ENCODE measurements around the gene IL20RA. TPM values are rescaled to one million over a fixed set of nuclear protein-coding genes. Genes with fewer than 3 reads are reported as not detected.
A peak's percentile ranks its signal among the peaks of the same experiment; 100 is the strongest.

The IL20RA gene
- total RNA-seq, 1 experiment from 2014 or later: 0.02 TPM

DNA sequence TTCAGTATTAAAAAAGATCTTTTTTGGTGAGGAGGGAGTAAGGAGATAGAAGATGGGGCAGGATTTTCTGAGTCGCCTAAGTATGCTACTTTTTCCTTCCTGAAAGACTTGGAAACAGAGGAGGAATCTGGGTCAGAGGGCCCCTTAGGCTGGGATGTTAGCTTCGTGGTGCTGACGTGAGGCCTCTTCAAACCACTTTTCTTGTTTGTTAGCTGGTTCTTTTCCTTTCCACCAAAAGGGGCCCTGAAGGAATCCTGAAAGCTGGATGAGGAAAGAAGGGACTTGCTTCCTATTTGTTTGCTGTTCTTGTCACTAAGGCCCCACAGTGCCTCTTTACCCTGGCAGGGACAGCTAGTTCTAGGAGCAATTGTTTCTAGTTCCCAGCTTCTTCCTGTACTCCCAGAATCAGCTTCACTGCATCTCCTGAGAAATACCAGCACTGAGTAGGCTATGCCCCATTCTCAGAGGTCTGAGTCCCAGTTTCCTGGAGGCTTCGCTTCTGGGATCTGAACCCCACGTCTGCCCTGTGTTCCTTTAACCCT, 2.2 kb upstream of the IL20RA start:
- no peak for DNase-seq (ENCODE audit: extremely low read depth, low read depth)

DNA sequence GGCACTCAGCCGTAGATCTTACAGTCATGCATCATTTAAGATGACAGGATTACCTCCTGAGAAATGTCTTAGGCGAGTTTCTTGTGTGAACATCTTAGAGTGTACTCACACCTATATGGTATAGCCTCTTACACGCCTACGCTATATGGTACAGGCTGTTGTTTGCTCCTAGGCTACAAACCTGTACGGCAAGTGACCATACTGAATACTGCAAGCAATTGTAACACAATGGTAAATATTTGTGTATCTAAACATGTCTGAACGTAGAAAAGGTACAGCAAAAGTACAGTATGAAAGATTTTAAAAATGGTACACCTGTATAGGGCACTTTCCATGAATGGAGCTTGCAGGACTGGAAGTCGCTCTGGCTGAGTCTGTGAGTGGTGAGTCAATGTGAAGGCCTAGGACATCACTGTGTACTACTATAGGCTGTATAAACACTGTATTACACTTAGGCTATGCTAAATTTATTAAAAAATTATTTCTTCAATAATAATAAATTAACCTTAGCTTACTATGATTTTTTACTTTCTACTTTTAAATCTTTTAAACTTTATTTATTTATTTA, 541 bp upstream of the IL20RA start:
- no peak for DNase-seq (ENCODE audit: extremely low read depth, low read depth)

DNA sequence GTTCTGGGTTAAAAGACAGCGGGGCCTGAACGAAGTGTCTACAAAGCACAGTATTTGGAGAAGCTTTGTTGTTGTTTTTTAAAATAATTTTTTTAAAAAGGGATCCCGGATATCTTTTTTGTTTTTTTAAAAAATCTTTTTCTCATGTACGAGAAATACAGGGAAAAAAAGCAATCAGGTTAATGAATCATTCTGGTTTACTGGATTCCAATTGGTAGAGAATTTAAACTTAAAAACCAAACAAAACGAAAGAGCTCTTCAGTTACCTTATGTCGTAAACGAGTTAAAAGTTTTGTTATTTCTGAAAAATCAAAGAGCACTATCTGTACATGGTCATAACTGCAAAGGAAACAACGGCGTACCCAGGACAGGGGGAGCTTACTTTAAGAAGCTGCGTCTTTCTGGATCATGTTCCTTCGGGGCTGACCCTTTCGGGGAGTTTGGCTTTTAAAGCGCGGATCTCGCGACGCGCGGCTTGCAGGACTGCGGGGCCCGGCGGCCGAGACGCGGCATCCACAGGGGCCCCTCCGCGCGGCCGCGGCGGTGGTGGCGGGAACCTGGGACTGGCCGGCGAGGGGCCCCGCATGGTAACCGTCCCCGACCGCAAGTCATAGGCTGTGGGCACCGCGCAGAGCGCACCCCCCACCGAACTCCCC, 927 bp downstream of the IL20RA start:
- no peak for DNase-seq (ENCODE audit: extremely low read depth, low read depth)

DNA sequence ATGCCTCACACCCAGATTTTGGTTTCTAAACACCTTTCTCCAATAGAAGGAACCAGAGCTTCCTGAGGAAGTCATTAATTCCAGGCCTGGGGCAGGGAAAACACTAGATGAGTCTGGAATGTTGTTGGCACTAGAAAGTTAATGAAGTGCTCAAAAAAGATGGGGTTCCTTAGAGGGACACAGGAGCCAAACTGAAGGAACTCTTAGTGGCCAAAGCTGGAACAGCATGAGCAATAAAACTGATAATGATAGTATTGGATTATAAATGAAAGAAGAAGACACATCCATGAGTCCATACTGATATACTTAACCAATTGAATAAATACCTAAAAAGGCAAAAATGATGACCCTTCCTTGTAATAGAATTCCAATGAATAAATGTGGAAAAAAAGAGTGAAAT, 4.4 kb downstream of the IL20RA start:
- no peak for DNase-seq (ENCODE audit: extremely low read depth, low read depth)

DNA sequence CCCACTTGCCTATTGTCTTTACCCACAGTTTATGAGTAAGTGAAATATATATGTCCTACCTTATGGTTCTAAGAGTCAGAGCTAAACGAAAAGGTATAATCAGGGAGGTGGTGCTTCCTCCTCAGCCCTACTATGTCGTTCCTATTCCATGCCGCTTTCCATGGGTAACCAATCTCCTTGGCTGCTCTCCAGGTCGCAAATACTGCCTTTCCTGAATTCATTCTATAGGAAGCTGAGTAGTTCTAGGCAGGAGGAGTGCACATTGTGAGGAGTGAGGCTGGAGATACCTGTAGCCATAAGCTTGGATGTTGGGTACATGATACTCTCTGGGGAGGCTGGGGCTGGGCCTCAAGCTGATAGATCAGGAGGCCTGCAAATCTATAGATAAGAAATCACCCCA, 5.8 kb downstream of the IL20RA start:
- no peak for DNase-seq (ENCODE audit: extremely low read depth, low read depth)

DNA sequence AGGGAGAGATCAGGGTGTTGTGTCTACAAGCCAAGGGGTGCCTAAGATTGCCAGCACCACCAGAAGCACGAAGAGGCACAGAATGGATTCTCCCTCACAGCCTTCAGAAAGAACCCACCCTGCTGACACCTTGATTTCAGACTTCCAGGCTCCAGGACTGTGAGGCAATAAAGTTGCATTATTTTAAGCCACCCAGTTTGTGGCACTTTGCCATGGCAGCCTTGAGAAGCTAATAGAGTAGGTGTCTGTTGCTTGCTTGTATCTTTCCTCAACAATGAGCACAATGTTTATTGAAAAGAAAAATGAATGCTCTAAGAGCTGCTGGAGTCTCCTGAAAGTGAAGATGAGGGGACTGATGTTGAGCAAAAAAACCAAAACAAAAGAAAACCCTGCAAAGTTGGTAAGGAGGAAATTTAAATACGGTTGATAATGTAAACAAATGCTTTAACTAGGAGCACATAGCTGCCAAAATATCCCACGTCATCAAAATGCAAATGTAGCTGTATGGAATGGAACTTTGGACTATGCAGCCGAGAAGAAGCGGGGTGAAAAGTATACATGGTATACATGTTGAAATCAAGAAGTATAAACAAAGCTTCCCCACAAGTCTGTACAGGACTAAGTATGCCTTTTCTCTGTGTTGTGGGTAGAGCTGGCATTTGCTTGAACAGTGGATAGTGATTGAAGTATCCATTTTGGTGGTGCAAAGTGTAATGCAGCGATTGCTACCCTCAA, 8.0 kb downstream of the IL20RA start:
- no peak for DNase-seq (ENCODE audit: extremely low read depth, low read depth)

DNA sequence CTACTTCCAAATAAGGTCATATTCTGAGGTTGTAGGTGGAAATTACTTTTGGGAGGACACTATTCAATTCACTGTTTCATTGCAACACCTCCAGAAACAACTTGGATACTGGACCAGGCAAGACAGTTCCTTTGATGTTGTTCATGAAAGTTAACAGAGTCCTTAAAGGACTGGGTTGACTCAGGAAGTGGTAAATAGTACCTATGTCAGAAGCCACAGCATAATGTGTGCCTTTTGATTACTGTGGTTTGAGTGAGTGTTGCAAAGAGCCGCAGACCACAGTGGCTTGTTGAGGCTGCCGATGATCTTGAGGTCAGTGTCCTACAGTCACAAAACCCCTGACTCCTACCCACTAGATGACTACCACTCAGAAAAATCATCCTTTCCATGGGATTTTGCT, 10.9 kb downstream of the IL20RA start:
- no peak for DNase-seq (ENCODE audit: extremely low read depth, low read depth)

DNA sequence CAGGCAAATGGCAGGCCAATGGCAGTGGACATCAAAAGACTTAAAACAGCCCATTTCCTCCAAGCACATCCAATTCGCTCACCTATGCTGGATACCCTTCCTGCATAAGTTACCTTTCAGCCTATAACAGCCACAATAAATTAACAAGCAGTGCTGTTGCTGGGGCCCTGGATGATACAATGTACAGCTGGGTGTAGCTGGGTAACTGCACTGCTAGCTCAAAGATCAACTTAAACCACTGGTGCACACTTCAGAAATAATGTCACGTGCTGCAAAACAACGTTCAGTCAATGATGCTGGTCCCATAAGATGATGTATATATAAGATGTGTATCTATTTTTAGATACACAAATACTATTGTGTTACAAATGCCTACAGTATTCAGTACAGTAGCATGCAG, 13.6 kb downstream of the IL20RA start:
- no peak for DNase-seq (ENCODE audit: extremely low read depth, low read depth)

DNA sequence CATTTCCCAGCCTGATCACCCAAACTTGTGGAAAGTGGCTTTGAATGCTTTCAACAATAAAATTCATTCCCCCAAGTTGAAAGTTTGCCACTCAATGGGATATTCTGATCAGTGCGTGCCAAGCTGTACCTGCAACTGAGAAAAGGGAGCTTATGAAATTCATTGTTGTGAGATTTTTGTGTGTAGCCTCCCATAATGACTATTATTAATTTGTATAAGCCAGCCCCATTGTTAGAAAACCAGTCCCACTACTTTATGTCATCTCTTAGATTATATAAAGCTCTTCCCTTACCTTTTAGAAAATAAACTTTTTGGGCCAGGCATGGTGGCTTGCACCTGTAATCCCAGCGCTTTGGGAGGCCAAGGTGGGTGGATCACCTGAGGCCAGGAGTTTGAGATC, 15.9 kb downstream of the IL20RA start:
- no peak for DNase-seq (ENCODE audit: extremely low read depth, low read depth)

DNA sequence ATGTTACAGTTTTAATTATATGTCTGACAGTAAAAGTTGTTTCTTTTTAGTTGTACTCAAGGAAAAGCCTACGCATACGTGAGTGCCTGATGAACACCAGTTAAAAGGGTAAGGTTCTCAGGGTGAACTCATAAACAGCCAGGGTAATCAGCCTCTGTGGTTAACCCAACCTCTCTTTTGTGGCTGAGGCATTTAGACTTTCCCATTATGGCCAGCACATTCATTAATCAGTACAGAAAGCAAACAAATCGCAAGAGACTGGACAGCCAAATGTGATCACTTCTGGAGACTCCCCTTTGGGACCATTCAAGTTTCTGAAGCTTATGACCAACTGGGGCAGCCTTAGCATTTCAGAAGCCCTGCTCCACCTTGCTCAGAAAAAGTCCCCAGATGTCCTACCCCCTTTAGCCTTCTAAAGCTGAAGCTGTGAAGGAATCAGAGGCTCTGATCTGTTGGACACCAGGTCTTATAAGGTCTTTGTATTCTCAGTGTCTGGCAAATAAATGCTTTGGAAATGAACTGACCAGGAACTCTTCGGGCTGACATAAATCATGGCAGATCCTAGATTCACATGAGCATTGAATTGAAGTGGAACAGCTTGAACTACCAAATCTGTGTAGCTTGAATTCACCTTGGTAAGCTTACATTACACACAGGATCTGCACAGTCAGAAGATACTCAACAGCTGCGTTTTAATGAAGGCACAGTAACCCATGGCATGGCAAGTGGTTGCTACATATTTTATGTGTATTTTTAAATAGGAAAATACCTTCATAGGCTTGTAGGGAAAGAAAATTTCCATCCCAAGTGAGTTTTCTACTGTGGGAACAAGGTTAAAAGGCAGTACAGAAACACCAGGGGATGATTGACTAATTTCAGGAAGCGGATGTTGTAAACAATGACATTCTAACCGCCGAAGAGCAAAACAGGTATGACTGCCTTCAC, 18.7 kb downstream of the IL20RA start:
- no peak for DNase-seq (ENCODE audit: extremely low read depth, low read depth)

DNA sequence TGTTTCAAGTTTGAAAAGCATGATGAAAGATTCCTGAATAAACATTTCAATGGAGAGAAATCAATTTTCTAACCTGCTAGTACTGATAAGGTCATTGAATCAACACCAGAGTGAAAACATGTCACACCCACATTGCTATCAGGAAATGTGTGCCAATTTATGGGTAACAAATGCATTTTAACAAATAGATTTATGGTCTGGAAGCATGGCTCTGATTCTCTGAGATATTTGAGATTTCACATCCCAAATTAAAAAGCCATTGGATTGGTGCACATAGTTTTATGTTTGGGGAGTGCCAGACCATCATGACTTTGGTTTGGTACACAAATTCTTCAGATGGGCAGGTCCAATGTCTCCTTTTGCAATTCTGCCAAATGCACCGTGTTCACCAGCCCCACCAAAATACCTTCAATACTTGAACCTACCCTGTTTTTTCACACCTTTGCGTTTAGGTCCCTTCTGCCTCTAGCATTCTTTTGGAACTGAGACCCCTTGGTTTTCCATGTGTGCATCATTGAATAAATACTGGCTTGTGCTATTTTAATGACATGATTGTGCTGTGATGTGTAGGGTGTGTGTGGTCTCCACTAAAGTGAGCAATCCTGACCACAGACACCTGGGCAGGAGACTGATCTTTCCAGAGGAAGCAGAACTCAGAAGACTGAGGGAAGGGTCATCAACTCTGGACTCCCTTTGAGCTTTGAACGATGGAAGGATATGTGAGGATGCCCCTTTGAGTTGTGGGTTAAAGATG, 20.4 kb downstream of the IL20RA start:
- no peak for DNase-seq (ENCODE audit: extremely low read depth, low read depth)

DNA sequence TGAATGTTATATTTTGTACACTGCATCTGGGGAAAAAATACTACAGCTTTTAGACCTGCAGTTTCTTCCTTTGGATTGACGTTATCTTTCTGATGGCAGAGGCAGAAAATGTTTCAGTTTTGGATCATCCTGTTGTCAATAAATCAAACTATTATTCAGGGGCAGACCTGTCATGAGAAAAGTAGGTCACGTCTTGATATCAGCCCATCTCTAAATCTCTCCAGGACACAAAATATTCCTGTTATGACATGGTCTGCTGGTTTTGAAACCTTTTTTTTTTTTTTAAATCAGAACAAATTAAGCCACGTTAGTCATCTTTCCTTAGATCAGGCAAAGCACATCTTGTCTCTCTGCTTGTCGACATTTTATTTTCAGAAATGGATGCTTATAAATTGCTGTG, 24.0 kb downstream of the IL20RA start:
- DNase-seq (ENCODE audit: extremely low read depth, low read depth): no peak

DNA sequence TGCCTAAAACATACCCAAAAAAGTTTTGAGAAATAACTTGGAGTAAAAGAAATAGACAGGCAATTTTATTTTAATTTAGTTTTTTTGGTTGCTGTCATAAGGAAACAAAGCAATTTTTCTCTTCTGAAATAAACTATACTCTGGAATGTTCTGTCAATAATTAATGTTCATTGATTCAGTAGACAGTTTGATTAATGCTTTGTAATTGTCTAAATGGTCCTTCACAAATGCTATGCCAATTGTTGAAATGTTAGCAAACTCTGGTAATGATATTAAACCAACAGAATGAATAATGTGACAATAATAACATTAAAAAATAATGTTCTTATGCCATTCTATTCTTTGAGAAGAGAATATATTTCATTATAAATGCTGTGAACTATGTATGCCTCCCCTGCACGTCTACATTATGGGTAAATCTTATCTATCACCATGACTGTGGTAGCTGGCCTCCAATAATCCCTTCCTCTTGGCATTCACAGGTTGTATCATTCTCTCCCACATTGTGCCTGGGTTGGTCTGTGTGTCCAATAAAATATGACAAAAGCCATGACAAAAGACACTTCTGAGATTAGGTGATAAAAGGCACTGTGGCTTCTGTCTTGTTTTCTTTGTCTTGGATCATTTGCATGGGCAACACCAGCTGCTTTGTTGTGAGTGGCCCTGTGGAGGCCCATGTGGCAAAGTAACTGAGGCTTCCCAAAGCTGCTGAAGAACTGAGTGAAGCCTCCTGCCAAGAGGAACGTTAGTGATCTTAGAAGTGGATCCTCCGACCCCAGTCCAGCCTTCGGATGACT, 25.1 kb downstream of the IL20RA start:
- no peak for DNase-seq (ENCODE audit: extremely low read depth, low read depth)

DNA sequence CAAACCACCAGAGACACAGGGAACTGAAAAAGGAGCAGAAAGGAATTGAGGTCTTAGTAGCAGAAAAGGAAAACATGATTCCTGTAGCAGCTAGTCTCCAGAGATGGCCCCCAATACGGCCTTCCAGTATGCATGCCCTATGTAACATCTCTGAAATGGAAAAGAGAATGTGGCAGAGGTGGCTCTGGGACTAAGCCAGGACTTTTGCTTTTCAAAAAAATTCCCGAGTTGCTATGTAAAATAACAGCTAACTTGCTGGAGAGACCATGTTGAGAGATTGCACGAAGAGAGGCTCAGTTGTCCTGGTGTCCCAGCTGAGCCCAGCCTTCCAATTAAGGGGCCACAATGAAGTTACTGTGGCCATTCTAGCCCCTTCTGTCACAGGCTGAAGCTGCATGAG, 27.7 kb downstream of the IL20RA start:
- DNase-seq (ENCODE audit: extremely low read depth, low read depth): no peak

DNA sequence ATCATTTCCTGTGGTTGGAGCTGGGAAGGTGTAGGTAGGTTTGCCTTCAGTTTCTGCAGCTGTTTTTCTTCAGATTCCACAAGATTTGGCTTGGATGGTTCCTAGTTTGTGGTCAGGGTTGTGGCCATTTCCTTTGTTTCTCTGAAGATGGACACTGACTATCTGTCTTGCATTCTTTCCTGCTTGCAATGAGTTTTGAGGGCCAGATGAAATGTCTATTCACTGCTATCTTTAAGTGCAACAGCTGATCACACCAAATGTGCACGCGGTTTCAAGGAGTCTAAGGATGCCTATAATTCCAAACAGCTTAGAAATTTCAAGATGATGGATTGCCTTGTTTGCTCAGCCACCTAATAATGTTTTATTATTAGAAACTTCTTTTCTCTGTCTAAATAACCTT, 28.4 kb downstream of the IL20RA start:
- no peak for DNase-seq (ENCODE audit: extremely low read depth, low read depth)

DNA sequence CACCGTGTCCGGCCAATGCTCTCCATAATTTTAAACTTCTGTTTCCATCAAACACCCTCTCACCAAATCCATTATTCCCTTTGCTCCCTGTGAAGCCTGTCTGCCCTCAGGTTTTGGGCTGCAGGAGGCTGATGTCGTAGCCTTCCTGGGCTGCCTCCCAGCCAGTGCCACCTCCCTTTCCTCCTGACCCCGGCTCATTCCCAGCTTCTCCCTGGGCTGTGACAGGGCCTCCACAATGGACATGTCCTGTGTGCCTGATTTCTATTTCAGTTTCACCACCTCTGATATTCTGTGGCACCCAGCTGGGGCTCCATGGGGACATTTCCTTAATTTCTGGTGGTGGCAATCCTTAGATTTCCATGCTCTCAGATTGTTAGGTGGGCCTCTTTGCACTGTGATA, 28.8 kb downstream of the IL20RA start:
- no peak for DNase-seq (ENCODE audit: extremely low read depth, low read depth)

DNA sequence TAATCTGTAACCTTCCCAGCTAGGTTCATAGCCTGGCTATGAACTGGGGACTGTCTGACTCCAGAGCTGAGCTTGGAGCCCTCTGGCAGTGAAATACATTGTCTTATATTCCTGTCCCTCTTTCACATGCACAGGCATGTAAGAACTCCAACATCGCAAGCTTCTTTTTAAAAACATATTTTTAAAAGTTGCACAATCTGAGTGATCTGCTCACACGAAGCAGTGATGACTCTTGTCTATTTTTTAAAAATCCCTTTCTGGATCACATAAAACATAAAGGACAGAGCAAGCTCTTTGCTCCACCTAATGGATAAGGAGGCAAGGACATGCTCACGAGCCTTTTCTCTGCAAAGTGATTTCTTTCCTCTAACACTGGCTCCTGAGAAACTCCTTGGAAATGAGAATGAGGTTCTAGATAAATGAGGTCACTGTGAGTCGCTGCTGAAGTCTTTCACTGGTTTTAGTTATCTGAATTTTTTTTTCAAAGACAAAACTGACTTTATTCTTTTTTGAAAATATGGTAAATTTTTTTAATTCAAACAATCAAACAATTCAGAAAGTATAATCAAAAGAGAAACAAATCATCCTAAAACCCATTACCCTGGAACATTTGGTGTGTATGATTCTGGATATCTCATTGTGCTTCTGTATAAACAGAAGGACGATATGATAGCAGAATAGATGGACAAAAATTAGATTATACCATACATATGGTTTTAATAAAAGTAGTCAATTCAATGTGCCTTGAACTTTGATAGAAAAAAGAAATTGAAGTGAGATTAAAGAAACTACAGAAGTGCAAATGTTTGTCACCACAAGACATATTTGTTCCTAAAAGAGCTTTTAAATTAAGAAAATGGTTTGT, 30.8 kb downstream of the IL20RA start:
- DNase-seq (ENCODE audit: extremely low read depth, low read depth): peak; percentile 16

DNA sequence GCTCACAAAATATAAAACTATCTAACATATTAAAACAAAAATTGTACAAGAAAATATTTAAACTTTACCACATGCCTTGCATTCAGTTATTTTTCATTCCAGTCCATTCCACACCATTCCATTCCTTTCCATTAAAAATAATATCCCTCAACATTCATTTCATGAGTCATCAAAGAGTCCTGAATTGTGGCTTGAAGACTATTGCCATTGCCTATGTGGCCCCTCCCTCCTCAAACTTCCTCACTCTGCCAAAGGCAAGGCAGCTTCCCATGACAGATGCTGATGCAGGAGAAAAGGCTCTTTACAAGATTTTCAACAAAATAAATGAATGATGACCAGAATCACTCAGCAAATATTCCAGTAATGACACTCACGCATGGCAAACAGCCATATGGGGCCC, 31.7 kb downstream of the IL20RA start:
- no peak for DNase-seq (ENCODE audit: extremely low read depth, low read depth)
